Activated CD8-positive, alpha-beta memory T cell treated with anti-CD3 and anti-CD28 coated beads for 24 hours (primary cell): ENCODE data around the gene VSIR.
A peak's percentile ranks its signal among the peaks of the same experiment; 100 is the strongest.

ENCODE experiments used
- DNase-seq: peaks from one replicate; pipeline ENCODE4 v3.0.0-alpha.2; 2020

The VSIR gene

GRCh38 chr10:71746344-71747037, 26.8 kb downstream of the VSIR start:
- DNase-seq: no peak

DNA sequence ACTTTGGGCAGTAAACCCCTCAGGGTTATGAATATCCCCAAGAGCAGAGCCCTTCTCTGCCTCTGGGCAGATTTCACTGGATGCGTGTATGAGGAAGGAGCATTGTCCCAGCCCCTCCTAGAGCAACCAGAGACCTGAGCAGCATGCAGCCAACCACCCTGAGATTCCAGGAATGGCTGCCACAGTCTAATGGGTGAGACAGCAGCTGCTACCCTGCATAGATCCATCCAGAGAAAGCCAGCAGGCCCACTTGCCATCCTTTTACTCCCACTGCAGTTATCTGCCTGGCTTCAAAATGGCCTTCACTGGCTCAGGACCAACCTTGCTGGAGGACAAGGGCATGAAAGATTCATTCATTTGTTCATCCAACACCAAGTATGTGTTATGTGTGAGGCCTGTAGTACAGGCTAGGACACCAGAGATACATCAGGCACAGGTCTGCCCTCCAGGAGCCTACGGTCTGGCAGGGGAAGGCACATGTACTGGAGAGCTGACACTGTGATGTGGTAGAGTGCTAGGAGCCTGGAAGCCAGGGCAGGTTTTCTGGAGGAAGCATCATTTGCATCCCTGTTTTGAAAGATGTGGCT, 27.6 kb downstream of the VSIR start:
- DNase-seq: no peak

DNA sequence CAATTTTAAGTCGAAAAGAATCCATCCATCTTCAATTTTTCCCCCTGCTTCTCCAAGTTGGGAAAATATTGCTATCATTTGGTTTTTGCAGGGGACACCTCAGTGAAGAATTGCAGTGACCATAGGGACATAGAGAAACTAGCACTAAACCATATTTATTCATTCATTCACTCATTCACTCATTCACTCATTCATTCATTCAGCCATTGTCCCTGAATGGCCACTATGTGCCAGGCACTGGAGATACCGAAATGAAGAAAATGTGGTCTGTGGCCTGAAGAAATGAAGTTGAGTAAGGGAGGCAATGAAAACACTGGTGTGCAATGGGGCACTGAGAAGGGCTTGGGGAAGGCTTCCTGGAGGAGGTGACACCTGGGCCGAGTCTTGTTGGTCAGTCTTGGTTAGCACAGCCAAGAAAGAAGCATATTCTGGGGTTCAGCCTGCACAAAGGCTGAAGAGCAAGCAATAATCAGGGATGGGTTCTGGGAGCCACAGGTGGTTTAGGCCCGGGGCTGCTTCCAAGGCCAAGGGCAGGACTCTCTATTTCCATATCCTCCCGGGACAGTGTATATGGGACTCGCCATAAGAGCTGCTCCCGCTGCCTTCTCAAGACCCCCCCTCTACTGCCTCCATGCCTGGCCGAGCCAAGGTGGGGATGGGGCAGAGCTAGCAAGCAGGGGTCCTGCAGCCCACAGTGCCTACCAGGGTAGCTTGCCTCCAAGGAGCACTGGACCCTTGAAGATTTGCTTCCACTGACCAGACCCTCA, 28.2 kb downstream of the VSIR start:
- no peak for DNase-seq

DNA sequence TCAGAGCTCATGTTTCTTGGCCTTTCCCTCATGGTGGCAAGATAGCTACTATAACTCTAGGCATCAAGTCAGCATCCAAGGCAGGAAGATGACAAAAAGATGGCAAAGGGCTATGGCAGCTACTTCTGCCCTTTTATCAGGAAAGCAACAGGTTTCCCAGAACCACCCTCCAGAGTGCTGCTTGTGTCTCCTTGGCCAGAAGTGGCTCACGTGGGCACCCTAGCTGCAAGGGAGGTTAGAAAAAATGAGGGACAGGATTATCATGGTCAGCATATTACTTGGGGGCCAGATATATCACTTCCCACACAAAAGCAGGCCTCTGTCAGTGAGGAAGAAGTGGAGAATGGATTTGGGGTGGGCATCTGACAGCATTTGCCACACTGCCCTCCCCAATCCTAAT, 29.5 kb downstream of the VSIR start:
- DNase-seq: no peak

- DNase-seq: no peak
These were observed 30.1 kb downstream of the VSIR start for GRCh38 chr10:71743089-71743838.

DNA sequence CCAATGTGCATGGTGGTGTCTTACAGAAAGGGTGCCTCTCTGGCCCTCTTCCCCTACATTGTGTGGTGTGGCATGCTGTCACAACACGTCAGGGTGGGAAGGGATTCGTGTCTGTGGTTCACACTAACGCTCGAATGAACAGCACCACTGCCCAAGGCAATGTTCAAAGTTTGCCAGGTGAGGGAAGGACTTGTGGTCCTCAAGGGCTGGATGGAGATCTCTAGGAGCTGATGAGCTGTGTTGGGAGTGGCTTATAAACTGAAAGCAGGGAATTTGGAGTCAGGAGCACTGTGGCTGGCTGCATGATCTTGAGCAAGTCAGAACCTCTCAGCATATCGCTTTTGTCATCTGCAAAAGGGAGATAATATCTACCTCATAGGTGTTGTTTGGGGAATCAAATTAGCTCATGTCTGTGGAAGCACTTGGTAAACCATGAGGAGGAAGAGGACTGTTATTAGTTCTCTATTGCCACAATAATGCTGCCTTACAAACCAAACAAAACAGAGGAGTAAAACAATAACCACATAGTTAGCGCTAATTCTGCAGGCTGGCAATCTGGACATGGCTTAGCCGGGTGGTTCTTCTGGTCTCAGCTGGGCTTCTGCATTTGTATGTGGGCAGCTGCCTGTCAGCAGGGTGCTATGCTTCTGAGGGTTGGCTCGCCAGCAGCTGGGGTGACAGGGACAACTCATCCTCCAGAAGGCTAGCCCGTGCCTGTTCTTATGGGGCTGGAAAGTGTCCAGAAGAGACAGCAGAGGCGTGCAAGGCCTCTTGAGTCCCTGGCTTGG, 30.8 kb downstream of the VSIR start:
- DNase-seq: no peak

DNA sequence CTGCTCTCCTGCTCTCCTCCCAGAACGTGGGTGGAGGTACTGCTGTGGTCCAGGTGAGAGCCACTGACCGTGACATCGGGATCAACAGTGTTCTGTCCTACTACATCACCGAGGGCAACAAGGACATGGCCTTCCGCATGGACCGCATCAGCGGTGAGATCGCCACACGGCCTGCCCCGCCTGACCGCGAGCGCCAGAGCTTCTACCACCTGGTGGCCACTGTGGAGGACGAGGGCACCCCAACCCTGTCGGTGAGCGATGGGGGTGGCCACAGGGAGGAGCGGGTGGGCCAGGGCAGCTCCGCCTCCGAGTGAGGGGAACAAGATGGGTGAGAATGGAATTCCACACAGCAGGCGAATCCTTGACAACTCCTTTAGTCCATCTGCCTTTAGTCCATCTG, 31.6 kb downstream of the VSIR start:
- DNase-seq: no peak

DNA sequence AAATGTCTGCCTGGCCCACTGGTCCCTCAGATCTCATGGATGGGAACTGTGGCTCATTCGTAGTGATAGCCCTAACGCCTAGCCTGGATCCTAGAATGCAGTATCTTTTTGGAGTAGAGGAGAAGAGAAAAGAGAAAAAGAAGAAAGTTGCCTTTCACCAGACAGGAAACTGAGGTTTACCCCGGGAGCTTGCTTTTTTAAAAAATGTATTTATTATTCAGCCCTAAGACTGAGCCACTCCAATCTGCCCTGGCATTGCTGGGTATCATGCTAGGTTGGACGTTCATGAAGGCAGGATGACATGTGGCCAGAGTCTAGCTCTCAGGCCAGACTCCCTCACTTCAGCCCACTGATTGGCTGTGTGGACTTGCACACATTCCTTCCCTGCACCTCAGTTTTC, 32.3 kb downstream of the VSIR start:
- DNase-seq: no peak

DNA sequence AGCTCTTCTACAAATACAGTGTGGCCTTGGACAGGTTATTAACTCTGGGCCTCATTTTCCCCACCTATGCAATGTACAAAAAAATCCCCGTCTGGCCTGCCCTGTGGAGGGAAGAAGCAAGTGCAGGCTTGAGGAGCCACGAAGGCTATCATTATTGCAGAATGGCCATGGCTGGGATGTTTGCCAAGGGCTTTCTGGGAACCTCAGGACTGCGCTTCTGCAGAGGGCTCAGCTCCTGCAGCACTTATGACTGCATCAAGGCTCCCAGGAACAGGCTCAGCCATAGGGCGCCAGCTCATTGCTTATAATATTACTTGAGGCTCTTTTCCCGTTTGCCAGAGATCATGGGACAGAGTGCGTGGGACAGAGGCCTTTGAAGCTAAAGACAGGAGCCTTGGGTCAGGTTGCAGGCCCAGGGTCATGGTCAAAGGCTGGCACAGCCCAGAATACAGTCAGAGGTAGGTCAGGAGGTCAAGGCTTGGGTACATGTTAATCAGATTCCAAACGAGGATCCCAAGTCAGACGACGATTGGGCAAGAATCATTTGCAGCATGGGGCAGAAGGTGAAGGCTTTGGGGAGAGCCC, 33.2 kb downstream of the VSIR start:
- no peak for DNase-seq

- no peak for DNase-seq
These were observed 33.9 kb downstream of the VSIR start for GRCh38 chr10:71739358-71739900.

DNA sequence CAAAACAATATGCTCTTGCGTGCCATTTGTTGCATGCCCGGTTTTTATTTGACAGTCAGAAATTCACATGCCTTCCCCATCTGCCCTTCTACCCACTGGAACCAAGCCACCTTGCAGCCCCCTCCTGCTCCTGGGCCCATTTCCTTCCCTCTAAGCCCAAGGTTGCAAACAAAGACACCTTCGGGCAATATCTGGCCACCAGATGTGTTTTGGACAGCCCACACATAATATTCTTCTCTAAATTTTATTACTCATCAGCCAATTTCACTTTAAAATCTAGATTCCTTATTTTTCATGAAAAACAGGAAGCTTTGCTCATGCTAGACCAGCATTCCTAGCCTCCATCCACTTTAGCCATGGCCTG, 35.5 kb downstream of the VSIR start:
- DNase-seq: no peak

GRCh38 chr10:71737001-71737833, 36.1 kb downstream of the VSIR start:
- DNase-seq: no peak

DNA sequence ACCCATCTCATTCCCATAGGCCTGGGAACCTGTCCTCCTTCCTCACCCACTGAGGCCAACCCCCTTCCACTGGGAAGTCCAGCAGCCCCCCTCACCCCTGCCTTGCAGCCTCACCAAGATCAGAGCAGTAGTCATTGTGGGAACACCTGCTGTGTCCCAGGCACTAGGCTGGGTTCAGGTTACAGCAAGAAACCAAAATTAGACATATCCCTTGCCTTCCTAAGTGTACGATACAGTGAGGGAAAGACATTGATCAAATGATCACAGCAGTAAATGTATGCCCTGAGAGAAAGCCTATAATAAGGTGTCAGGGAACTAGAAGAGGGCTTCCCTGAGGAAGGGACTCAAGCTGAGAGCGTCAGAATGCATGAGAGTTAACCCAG, 36.8 kb downstream of the VSIR start:
- no peak for DNase-seq

- peak; percentile 83 for DNase-seq
These were observed 37.4 kb downstream of the VSIR start for GRCh38 chr10:71735709-71736569.

DNA sequence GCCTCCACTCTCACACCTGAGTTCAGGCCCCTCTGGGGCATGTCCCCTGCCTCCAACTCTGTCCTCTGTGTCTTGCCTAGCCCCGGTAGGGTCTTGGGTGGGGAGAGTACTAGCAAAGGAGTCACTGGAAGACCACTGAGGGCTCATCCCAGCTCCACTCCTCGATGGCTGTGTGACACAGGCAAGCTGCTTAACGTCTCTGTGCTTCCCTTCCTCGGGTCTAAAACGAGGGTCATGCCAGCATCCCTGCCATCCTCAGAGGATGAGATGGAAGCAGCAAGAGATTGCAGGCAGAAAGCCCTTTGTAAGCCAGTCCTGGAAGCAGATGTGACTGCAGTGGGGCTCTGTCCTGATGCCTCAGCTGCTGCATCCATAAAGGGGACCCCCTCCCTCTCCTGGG, 38.5 kb downstream of the VSIR start:
- no peak for DNase-seq

- no peak for DNase-seq
These were observed 41.5 kb downstream of the VSIR start for GRCh38 chr10:71731791-71732190.

GRCh38 chr10:71729161-71729636, 44.1 kb downstream of the VSIR start:
- DNase-seq: no peak

- DNase-seq: no peak
These were observed 45.3 kb downstream of the VSIR start for GRCh38 chr10:71727738-71728737.
